ES-I3 (cell line): Measurements from ENCODE around the gene NR6A1.
A peak's percentile ranks its signal among the peaks of the same experiment; 100 is the strongest.

ENCODE experiments used
- H3K36me3 ChIP-seq: 2 replicates; pipeline ENCODE4 v1.6.1; 2013; ENCODE audit warnings: mild to moderate bottlenecking, low read length, control low read depth, moderate library complexity; ENCODE audit not compliant: insufficient read depth
- H3K4me1 ChIP-seq: 2 replicates; pipeline ENCODE4 v1.6.1; 2013; ENCODE audit warnings: mild to moderate bottlenecking, control low read depth, low read length; ENCODE audit not compliant: insufficient read depth
- H3K9ac ChIP-seq: 2 replicates; pipeline ENCODE4 v1.6.1; 2013; ENCODE audit warnings: low read depth, mild to moderate bottlenecking, low read length, moderate library complexity
- H3K9me3 ChIP-seq: 2 replicates; pipeline ENCODE4 v1.6.1; 2013; ENCODE audit warnings: mild to moderate bottlenecking, low read length, moderate library complexity; ENCODE audit not compliant: control insufficient read depth, insufficient read depth

NR6A1 gene

GRCh38 chr9:124512806-124513204 is 258.3 kb downstream of the NR6A1 start:
- Histone ChIP-seq H3K4me1 (peaks cover 12% of the 10 kb centered on the region; the same call in 1 of the 2 replicates), H3K9ac (no peak overlapping the region), H3K36me3 (no peaks in the 10 kb centered on the region), H3K9me3 (no peaks in the 10 kb centered on the region)

DNA sequence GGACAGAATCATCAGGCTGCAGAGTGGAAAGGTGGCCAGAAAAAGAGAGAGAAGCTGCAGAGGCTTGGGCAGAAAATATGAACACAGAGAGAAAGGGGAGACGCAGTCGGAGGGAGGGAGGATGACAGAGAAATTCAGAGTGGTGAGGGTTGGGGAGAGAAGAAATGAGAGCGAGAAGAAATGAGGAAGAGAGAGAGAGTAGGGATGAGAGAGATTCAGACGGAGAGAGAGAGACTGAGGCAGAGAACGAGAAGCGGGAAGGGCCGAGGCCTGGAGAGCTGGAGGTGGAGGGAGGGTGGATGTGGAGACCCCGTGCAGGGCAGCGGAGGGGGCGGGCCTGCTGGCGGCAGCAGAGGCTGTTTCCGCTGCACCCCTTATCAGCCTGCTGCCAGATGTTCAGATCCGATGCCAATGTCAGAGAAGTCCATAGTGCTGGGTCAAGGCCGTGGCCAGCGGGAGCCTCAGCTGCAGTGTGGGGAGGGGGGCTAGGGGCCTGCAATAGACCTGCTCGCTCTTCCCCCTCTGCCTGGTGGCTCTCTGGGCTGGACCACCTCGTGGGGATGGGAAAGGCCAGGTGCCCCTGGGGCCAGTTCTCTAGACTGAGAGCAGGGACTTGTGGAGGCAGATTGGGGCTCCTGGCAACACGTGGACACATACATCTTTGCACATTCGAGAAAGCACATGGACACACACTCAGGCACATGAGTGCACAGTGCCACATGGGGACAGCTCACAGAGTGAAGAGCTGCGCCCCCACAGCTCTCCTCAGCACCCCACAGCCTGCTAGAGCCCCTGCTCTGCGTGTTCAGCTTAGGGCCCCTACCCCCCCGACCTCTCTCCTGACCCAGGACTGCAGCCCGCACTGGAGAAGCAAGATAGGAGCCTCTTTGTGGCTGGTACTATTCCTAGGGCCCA is 259.0 kb downstream of the NR6A1 start:
- no peak overlapping the region for H3K9ac ChIP-seq
- H3K9me3 ChIP-seq, result no peaks in the 10 kb centered on the region
- no peaks in the 10 kb centered on the region for H3K36me3 ChIP-seq
- peaks cover 12% of the 10 kb centered on the region; the same call in 1 of the 2 replicates for H3K4me1 ChIP-seq

GRCh38 chr9:124511426-124511840 is 259.7 kb downstream of the NR6A1 start:
- Histone ChIP-seq H3K9me3 (no peaks in the 10 kb centered on the region), H3K4me1 (peaks cover 12% of the 10 kb centered on the region; the same call in 1 of the 2 replicates), H3K36me3 (no peaks in the 10 kb centered on the region), H3K9ac (no peak overlapping the region)

DNA sequence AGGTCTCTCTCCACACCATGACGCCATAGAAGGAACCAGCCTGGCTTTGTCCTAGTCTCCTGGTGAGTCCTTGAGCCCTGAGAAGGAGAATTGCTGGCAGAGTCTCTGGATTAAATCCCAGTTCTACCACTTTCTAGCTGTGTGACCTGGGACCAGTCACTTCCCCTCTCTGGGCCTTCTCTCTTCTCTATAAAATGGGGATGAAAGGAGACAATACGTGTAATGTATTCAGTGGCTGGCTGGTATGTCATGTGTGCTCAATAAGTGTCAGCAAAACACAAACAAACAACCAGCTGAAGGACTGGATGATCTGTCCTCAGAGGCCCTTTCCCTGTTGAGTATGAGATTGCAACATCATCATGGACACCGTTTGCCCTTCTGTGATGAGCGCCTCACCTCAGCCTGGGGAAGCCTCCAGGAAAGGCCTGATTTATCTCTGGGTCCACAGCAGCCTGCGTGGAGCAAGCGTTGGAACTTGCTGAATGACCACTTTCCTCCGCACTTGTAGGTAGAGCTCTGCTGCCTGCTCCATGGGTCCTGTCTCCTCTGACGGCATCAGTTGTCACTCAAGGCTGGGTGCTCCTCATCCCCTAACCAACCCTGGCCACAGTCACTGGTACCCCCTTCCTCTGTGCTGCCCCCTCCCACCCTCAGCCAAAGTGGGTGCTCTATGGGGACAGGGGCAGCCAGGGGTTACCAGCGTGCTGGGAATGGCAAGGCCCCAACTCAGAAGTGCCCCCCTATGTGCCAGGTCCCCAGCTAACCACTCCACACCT is 260.3 kb downstream of the NR6A1 start:
- Histone ChIP-seq H3K9ac (no peak overlapping the region), H3K4me1 (peaks cover 17% of the 10 kb centered on the region; the same call in 1 of the 2 replicates), H3K9me3 (no peaks in the 10 kb centered on the region)

DNA sequence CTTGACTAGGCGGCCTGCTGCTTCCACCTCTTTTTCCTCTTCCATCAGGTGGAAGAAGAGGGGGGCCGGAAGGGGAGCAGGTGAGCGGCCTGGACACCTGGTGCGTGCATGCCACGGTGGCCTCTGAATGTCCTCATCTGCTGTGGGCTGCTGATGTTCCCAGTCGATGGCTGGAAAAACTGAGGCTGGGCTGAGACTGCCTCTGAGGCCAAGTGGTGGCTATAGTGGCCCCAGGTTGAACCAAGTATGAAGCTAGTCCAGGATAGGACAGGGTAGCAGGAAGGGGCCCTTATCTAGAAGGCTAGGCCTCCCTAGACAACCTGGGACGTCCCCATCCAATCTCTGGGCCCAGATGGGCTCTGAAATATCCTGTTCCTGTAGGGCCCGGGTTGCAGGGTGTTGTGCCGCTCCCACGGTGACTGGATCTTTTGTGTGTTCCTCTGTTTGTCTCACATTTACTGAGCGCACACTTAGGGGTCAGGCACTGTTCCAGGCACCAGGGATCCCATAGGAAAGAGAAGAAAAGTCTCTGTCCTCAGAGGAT is 263.2 kb downstream of the NR6A1 start:
- no peaks in the 10 kb centered on the region for H3K36me3 ChIP-seq
- no peak overlapping the region for H3K9ac ChIP-seq
- H3K4me1 ChIP-seq, result peaks cover 18% of the 10 kb centered on the region; the same call in 1 of the 2 replicates
- no peaks in the 10 kb centered on the region for H3K9me3 ChIP-seq

More for the DNA sequence above, 260.3 kb downstream of the NR6A1 start:
- no peaks in the 10 kb centered on the region for H3K36me3 ChIP-seq

DNA sequence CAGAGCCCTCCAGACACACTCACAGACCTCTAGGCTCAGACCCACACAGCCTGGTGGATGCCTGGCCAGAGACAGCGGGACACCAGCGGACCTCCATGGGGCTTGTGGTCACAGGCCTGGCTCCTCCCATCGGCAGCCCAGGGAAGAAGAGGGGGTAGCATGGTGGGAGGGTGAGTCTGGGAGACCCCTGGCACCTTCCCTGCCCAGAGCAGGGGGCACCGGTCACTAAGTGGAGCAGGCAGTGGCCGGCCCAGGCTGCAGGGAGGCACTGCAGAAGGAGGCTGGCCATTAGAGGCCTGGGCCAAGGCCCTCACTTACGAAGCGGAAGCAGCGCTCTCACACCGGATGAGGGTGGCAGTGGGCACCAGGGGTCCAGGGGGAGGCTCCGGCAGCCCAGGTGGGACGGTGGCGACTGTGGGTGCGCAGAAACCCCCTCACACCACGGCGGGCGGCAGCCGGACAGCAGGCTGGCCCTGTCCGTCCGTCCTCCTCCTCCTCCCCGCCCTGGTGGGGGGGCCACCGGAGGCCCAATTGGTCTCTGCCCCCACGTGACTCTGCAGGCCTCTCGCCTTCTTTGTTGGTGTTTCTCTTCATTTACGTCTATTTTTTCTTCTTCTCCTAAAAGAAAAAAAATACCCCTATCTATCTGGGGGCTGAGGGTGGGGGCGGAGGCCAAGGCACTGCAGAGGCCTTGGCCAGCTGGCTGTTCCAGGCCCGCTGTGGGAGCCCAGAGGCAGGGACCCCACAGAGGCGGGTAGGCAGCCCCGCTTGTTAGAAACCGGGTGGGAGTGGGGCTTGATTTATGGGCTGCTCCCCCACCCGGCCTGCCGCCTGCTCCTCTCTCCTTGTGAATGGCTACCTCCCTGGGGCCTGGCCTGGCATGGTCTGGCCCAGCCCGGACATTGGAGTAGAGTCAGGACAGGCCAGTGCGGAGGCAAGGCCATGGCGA is 263.9 kb downstream of the NR6A1 start, which contains the start of gene NR5A1:
TSS of gene NR5A1 (minus strand) at position 469 of the 949 bp plus-strand sequence. CDS start 4,004 bp downstream, outside the sequence.
- Histone ChIP-seq H3K9me3 (no peaks in the 10 kb centered on the region), H3K4me1 (peaks cover 16% of the 10 kb centered on the region; the same call in 1 of the 2 replicates), H3K36me3 (no peaks in the 10 kb centered on the region), H3K9ac (no peak within 1 kb of the TSS)

- Histone ChIP-seq H3K9me3 (no peaks in the 10 kb centered on the region), H3K9ac (no peak overlapping the region), H3K4me1 (peaks cover 12% of the 10 kb centered on the region; the same call in 1 of the 2 replicates), H3K36me3 (no peaks in the 10 kb centered on the region)
These were observed 264.7 kb downstream of the NR6A1 start for GRCh38 chr9:124506433-124506832.

DNA sequence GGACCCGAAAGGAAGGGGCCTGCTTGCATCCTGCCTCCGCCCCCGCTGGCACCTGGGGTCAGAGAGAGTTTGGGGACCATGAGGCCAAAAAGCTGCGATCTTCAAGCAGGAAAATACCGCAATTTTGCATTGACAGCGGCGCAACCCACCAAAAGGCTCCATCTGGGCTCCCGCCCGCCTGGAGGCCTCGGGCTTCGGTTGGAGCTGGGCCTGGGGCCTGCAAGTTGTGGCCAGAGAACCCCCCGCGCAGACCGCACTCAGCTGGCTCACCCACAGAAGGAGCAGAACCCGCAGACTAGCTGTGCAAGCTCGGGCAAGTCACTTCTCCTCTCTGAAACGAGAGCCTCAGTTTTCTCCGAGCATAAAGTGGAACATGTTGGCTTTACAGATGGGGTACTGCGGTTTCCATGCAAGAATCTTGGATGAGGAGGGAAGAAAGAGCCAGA is 265.2 kb downstream of the NR6A1 start:
- no peaks in the 10 kb centered on the region for H3K36me3 ChIP-seq
- no peaks in the 10 kb centered on the region for H3K9me3 ChIP-seq
- H3K4me1 ChIP-seq, result peaks cover 12% of the 10 kb centered on the region; the same call in 1 of the 2 replicates
- no peak overlapping the region for H3K9ac ChIP-seq

- no peaks in the 10 kb centered on the region for H3K36me3 ChIP-seq
- H3K9me3 ChIP-seq, result no peaks in the 10 kb centered on the region
- peak overlapping the region; percentile 56 for H3K9ac ChIP-seq
- peaks cover 12% of the 10 kb centered on the region; the same call in 1 of the 2 replicates for H3K4me1 ChIP-seq
These were observed 265.9 kb downstream of the NR6A1 start for GRCh38 chr9:124505006-124505900.

- H3K36me3 ChIP-seq, result no peaks in the 10 kb centered on the region
- H3K9ac ChIP-seq, result peak overlapping the region; percentile 56
- no peaks in the 10 kb centered on the region for H3K9me3 ChIP-seq
- H3K4me1 ChIP-seq, result peaks cover 12% of the 10 kb centered on the region; the same call in 1 of the 2 replicates
These were observed 266.5 kb downstream of the NR6A1 start for GRCh38 chr9:124504530-124505005.

GRCh38 chr9:124503713-124504529 is 267.2 kb downstream of the NR6A1 start:
- peak overlapping the region; percentile 54 for H3K9ac ChIP-seq
- no peaks in the 10 kb centered on the region for H3K9me3 ChIP-seq
- peaks cover 12% of the 10 kb centered on the region; the same call in 1 of the 2 replicates for H3K4me1 ChIP-seq
- no peaks in the 10 kb centered on the region for H3K36me3 ChIP-seq
